Activated B cell treated with CpG ODN at 0.5 μM for 24 hours (primary cell): Measurements from ENCODE around the gene MSANTD1. TPM values are rescaled to one million over a fixed set of nuclear protein-coding genes. Genes with fewer than 3 reads are reported as not detected.
"Not testable (repeated sequence)": the region's sequence is repeated elsewhere in the genome, so short reads cannot be mapped to it uniquely, and the experiment has no call there.

Experiments
- ATAC-seq: fragments of 200-7000 bp; cut with Tn5 transposase; one replicate; pipeline ENCODE4 v1.10.0; 2021; ENCODE audit warnings: low read depth, mild to moderate bottlenecking, moderate library complexity
- CTCF ChIA-PET: fragments of 350-600 bp; sonication (Branson Sonifier 250); formaldehyde crosslinking; loops from one replicate; lab custom pipeline; 2021; ENCODE audit warnings: antibody characterized with exemption; lab: Charles Lee
- POLR2A ChIA-PET: fragments of 350-600 bp; sonication (Branson Sonifier 250); formaldehyde crosslinking; loops from one replicate; lab custom pipeline; 2021; ENCODE audit warnings: antibody characterized with exemption; lab: Charles Lee
- DNase-seq: peaks from one replicate; pipeline ENCODE4 v3.0.0; 2022
- H3K27ac Mint-ChIP-seq: one replicate; pipeline ENCODE4 v1.8.0; 2020; ENCODE audit warnings: mixed read lengths
- H3K27me3 Mint-ChIP-seq: one replicate; pipeline ENCODE4 v1.8.0; 2021; ENCODE audit warnings: mixed read lengths
- H3K36me3 Mint-ChIP-seq: one replicate; pipeline ENCODE4 v1.8.0; 2021; ENCODE audit warnings: low read depth, mixed read lengths
- H3K4me1 Mint-ChIP-seq: one replicate; pipeline ENCODE4 v1.8.0; 2021; ENCODE audit warnings: mixed read lengths
- H3K4me3 Mint-ChIP-seq: one replicate; pipeline ENCODE4 v1.8.0; 2020; ENCODE audit warnings: mild to moderate bottlenecking, mixed read lengths
- H3K9me3 Mint-ChIP-seq: one replicate; pipeline ENCODE4 v1.8.0; 2020; ENCODE audit warnings: mixed read lengths
- intact Hi-C: fragments of 100-400 bp; cut with micrococcal nuclease; formaldehyde crosslinking; loops from one replicate; pipeline ENCODE4 v1.15.1; 2024
- total RNA-seq: library from RNA; stranded (reverse); gene quantifications from 2 replicates; pipeline ENCODE4 v1.2.3, GENCODE V29; 2022
- TF ChIP-seq, protein P1 (sequence below): fragments of 200-600 bp; IDR thresholded peaks from one replicate; pipeline ENCODE4 v1.8.0; 2022; ENCODE audit warnings: antibody characterized with exemption, mild to moderate bottlenecking

Gene MSANTD1
- total RNA-seq, 1 donor from 2014 or later, result 5.0 TPM

GRCh38 chr4:3296651-3297050 is 47.7 kb downstream of the MSANTD1 start:
- H3K4me3 Mint-ChIP-seq, result no peak overlapping the region
- H3K36me3 Mint-ChIP-seq, result peaks cover 2% of the 10 kb centered on the region
- ChIA-PET POLR2A (interaction anchor here (1.4 kb wide), 1 partner anchor 11 kb away, joined by 3 read pairs; no protein-coding TSS in a partner anchor), CTCF (no interaction called here)
- H3K27me3 Mint-ChIP-seq, result peaks cover 2% of the 10 kb centered on the region
- intact Hi-C loops, result loop anchor here (10.0 kb wide), 2 partner anchors 252 to 812 kb away; no protein-coding TSS in a partner anchor
- DNase-seq (no peak), ATAC-seq (no peak)
- H3K27ac Mint-ChIP-seq, result no peak overlapping the region
- TF ChIP-seq, protein P1, sequence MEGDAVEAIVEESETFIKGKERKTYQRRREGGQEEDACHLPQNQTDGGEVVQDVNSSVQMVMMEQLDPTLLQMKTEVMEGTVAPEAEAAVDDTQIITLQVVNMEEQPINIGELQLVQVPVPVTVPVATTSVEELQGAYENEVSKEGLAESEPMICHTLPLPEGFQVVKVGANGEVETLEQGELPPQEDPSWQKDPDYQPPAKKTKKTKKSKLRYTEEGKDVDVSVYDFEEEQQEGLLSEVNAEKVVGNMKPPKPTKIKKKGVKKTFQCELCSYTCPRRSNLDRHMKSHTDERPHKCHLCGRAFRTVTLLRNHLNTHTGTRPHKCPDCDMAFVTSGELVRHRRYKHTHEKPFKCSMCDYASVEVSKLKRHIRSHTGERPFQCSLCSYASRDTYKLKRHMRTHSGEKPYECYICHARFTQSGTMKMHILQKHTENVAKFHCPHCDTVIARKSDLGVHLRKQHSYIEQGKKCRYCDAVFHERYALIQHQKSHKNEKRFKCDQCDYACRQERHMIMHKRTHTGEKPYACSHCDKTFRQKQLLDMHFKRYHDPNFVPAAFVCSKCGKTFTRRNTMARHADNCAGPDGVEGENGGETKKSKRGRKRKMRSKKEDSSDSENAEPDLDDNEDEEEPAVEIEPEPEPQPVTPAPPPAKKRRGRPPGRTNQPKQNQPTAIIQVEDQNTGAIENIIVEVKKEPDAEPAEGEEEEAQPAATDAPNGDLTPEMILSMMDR, result no peak
- peaks cover 17% of the 10 kb centered on the region for H3K4me1 Mint-ChIP-seq
- H3K9me3 Mint-ChIP-seq, result no peaks in the 10 kb centered on the region

GRCh38 chr4:3297066-3297859 is 48.3 kb downstream of the MSANTD1 start:
- intact Hi-C loops, result loop anchor here (10.0 kb wide), 2 partner anchors 252 to 812 kb away; no protein-coding TSS in a partner anchor
- Mint-ChIP-seq H3K27me3 (no peaks in the 10 kb centered on the region), H3K4me3 (no peak overlapping the region), H3K36me3 (no peaks in the 10 kb centered on the region), H3K27ac (no peak overlapping the region), H3K9me3 (no peaks in the 10 kb centered on the region), H3K4me1 (peaks cover 19% of the 10 kb centered on the region)
- DNase-seq, result no peak
- POLR2A ChIA-PET, result interaction anchor here (0.7 to 1.4 kb wide), 2 partner anchors 11 to 90 kb away, joined by 3 read pairs; no protein-coding TSS in a partner anchor
- TF ChIP-seq, protein P1, result no peak
- no peak for ATAC-seq
- CTCF ChIA-PET, result no interaction called here

GRCh38 chr4:3299122-3299975 is 50.4 kb downstream of the MSANTD1 start:
- no peaks in the 10 kb centered on the region for H3K27me3 Mint-ChIP-seq
- peaks cover 32% of the 10 kb centered on the region for H3K4me1 Mint-ChIP-seq
- H3K4me3 Mint-ChIP-seq, result no peak overlapping the region
- intact Hi-C loops, result loop anchor here (10.0 kb wide), 2 partner anchors 255 to 815 kb away; no protein-coding TSS in a partner anchor
- no peaks in the 10 kb centered on the region for H3K9me3 Mint-ChIP-seq
- CTCF ChIA-PET, result no interaction called here
- ATAC-seq (no peak), DNase-seq (no peak)
- POLR2A ChIA-PET, result no interaction called here
- H3K36me3 Mint-ChIP-seq, result no peaks in the 10 kb centered on the region
- H3K27ac Mint-ChIP-seq, result no peak overlapping the region
- TF ChIP-seq, protein P1, result no peak

DNA sequence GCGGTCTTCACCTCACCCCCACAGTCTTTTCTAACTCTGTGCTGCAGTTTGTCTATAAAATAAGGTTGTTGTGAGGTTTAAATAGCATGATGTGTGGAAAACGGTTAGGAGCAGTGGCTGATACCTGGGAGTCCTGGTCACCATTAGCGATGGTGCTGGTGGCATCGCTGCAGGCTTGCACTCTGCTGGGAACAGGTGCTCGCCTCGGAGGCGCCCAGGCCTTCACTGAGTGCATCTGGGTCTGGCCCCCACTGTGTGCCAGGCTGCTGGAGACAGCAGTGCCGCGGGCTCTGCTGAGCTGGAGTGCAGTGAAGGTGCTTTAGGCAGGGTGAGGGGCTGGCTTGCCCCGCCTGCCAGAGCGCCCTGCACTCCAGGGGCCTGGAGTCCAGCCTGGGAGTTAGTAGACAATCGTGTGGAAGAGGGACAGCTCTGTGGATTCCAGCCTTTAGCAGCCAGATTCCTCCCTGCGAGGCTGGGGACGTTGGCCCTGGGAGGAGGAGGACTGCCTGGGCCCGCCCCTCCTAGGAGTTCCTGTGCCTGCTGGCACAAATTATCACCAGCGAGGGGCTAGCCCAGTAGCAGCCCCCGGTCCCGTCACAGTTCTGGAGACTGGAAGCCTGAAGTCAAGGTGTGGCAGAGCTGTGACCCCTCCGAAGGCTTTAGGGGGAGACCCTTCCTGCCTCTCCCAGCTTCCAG is 51.2 kb downstream of the MSANTD1 start:
- Mint-ChIP-seq H3K4me1 (peaks cover 34% of the 10 kb centered on the region), H3K4me3 (no peak overlapping the region), H3K9me3 (no peaks in the 10 kb centered on the region), H3K27ac (no peak overlapping the region), H3K36me3 (no peaks in the 10 kb centered on the region), H3K27me3 (no peaks in the 10 kb centered on the region)
- DNase-seq, result no peak
- ATAC-seq, result no peak
- TF ChIP-seq, protein P1, result no peak
- POLR2A ChIA-PET, result no interaction called here
- intact Hi-C loops, result loop anchor here (10.0 kb wide), 2 partner anchors 255 to 815 kb away; no protein-coding TSS in a partner anchor
- CTCF ChIA-PET, result no interaction called here

GRCh38 chr4:3300882-3301281 is 51.9 kb downstream of the MSANTD1 start:
- H3K27me3 Mint-ChIP-seq, CTCF ChIA-PET, H3K36me3 Mint-ChIP-seq, intact Hi-C loops, ATAC-seq, H3K27ac Mint-ChIP-seq, DNase-seq, H3K9me3 Mint-ChIP-seq, H3K4me3 Mint-ChIP-seq, POLR2A ChIA-PET: not testable (repeated sequence)
- H3K4me1 Mint-ChIP-seq, result peaks cover 42% of the 10 kb centered on the region
